Mucosa of stomach (tissue), 1 donor: Measurements from ENCODE around the gene ABHD15.

Experiments used
- H3K27me3 ChIP-seq: one replicate; pipeline ENCODE4 v1.7.0; 2013; ENCODE audit warnings: mild to moderate bottlenecking, low read length; ENCODE audit not compliant: control insufficient read depth, insufficient read depth
- H3K36me3 ChIP-seq: one replicate; pipeline ENCODE4 v1.7.0; 2013; ENCODE audit warnings: low read length; ENCODE audit not compliant: control insufficient read depth, insufficient read depth
- H3K4me1 ChIP-seq: one replicate; pipeline ENCODE4 v1.7.0; 2013; ENCODE audit warnings: mild to moderate bottlenecking, low read length; ENCODE audit not compliant: control insufficient read depth, insufficient read depth
- H3K4me3 ChIP-seq: one replicate; pipeline ENCODE4 v1.7.0; 2013; ENCODE audit warnings: low read length
- H3K9ac ChIP-seq: one replicate; pipeline ENCODE4 v1.7.0; 2013; ENCODE audit warnings: mild to moderate bottlenecking, low read length, moderate library complexity
- H3K9me3 ChIP-seq: one replicate; pipeline ENCODE4 v1.7.0; 2013; ENCODE audit warnings: mild to moderate bottlenecking, low read length, moderate library complexity; ENCODE audit not compliant: control insufficient read depth
- donor health status: Pancreatic carcinoma.

Gene ABHD15

GRCh38 chr17:29555840-29556239 lies 11.0 kb downstream of the ABHD15 start:
- Histone ChIP-seq H3K4me1 (no peaks in the 10 kb centered on the region), H3K9ac (no peak overlapping the region), H3K36me3 (no peaks in the 10 kb centered on the region), H3K9me3 (no peaks in the 10 kb centered on the region), H3K4me3 (no peak overlapping the region), H3K27me3 (no peaks in the 10 kb centered on the region)

GRCh38 chr17:29549177-29549923 lies 17.5 kb downstream of the ABHD15 start:
- no peaks in the 10 kb centered on the region for H3K27me3 ChIP-seq
- H3K9ac ChIP-seq: no peak overlapping the region
- H3K4me3 ChIP-seq: no peak overlapping the region
- no peaks in the 10 kb centered on the region for H3K4me1 ChIP-seq
- H3K36me3 ChIP-seq: no peaks in the 10 kb centered on the region
- H3K9me3 ChIP-seq: no peaks in the 10 kb centered on the region

GRCh38 chr17:29546830-29547229 lies 20.0 kb downstream of the ABHD15 start:
- Histone ChIP-seq H3K4me3 (no peak overlapping the region), H3K36me3 (no peaks in the 10 kb centered on the region), H3K4me1 (no peaks in the 10 kb centered on the region), H3K9ac (no peak overlapping the region), H3K9me3 (no peaks in the 10 kb centered on the region), H3K27me3 (no peaks in the 10 kb centered on the region)

GRCh38 chr17:29546085-29546484 lies 20.8 kb downstream of the ABHD15 start:
- H3K4me1 ChIP-seq: no peaks in the 10 kb centered on the region
- no peaks in the 10 kb centered on the region for H3K9me3 ChIP-seq
- H3K27me3 ChIP-seq: no peaks in the 10 kb centered on the region
- no peak overlapping the region for H3K9ac ChIP-seq
- H3K36me3 ChIP-seq: no peaks in the 10 kb centered on the region
- H3K4me3 ChIP-seq: no peak overlapping the region

- no peaks in the 10 kb centered on the region for H3K4me1 ChIP-seq
- H3K9ac ChIP-seq: no peak overlapping the region
- no peaks in the 10 kb centered on the region for H3K9me3 ChIP-seq
- H3K4me3 ChIP-seq: no peak overlapping the region
- H3K27me3 ChIP-seq: no peaks in the 10 kb centered on the region
- no peaks in the 10 kb centered on the region for H3K36me3 ChIP-seq
These were observed 22.8 kb downstream of the ABHD15 start for GRCh38 chr17:29544066-29544465.

- Histone ChIP-seq H3K4me3 (no peak overlapping the region), H3K27me3 (no peaks in the 10 kb centered on the region), H3K9ac (no peak overlapping the region), H3K36me3 (peaks cover 5% of the 10 kb centered on the region), H3K9me3 (no peaks in the 10 kb centered on the region), H3K4me1 (no peaks in the 10 kb centered on the region)
These were observed 32.9 kb downstream of the ABHD15 start for GRCh38 chr17:29533976-29534375.

GRCh38 chr17:29526322-29526721 lies 40.5 kb downstream of the ABHD15 start:
- H3K27me3 ChIP-seq: no peaks in the 10 kb centered on the region
- no peaks in the 10 kb centered on the region for H3K4me1 ChIP-seq
- no peaks in the 10 kb centered on the region for H3K9me3 ChIP-seq
- no peaks in the 10 kb centered on the region for H3K36me3 ChIP-seq
- no peak overlapping the region for H3K9ac ChIP-seq
- H3K4me3 ChIP-seq: no peak overlapping the region

- Histone ChIP-seq H3K36me3 (no peaks in the 10 kb centered on the region), H3K4me3 (no peak overlapping the region), H3K27me3 (no peaks in the 10 kb centered on the region), H3K9me3 (no peaks in the 10 kb centered on the region), H3K4me1 (no peaks in the 10 kb centered on the region), H3K9ac (no peak overlapping the region)
These were observed 42.1 kb downstream of the ABHD15 start for GRCh38 chr17:29524692-29525091.

- no peaks in the 10 kb centered on the region for H3K36me3 ChIP-seq
These were observed 48.5 kb downstream of the ABHD15 start for GRCh38 chr17:29518359-29518758.

GRCh38 chr17:29514792-29515191 lies 52.0 kb downstream of the ABHD15 start:
- Histone ChIP-seq H3K4me3 (no peak overlapping the region), H3K27me3 (no peaks in the 10 kb centered on the region), H3K36me3 (no peaks in the 10 kb centered on the region)

More at GRCh38 chr17:29518359-29518758, 48.5 kb downstream of the ABHD15 start:
- Histone ChIP-seq H3K4me3 (no peak overlapping the region), H3K27me3 (no peaks in the 10 kb centered on the region), H3K9me3 (no peaks in the 10 kb centered on the region), H3K9ac (no peak overlapping the region), H3K4me1 (no peaks in the 10 kb centered on the region)

GRCh38 chr17:29510953-29511352 lies 55.9 kb downstream of the ABHD15 start:
- no peaks in the 10 kb centered on the region for H3K27me3 ChIP-seq
- H3K36me3 ChIP-seq: no peaks in the 10 kb centered on the region
- no peak overlapping the region for H3K9ac ChIP-seq
- H3K9me3 ChIP-seq: no peaks in the 10 kb centered on the region
- no peaks in the 10 kb centered on the region for H3K4me1 ChIP-seq
- H3K4me3 ChIP-seq: no peak overlapping the region

More at GRCh38 chr17:29514792-29515191, 52.0 kb downstream of the ABHD15 start:
- H3K9me3 ChIP-seq: no peaks in the 10 kb centered on the region
- H3K9ac ChIP-seq: no peak overlapping the region
- H3K4me1 ChIP-seq: no peaks in the 10 kb centered on the region
